HG03025 (cell line): ENCODE measurements around the gene KCNK6.

Experiments used
- ATAC-seq: cut with Tn5 transposase; IDR thresholded peaks from one replicate; pipeline ENCODE4 v1.9.1; 2021; ENCODE audit warnings: mild to moderate bottlenecking, moderate library complexity; ENCODE audit not compliant: unreplicated experiment, low FRiP score

KCNK6 gene

DNA sequence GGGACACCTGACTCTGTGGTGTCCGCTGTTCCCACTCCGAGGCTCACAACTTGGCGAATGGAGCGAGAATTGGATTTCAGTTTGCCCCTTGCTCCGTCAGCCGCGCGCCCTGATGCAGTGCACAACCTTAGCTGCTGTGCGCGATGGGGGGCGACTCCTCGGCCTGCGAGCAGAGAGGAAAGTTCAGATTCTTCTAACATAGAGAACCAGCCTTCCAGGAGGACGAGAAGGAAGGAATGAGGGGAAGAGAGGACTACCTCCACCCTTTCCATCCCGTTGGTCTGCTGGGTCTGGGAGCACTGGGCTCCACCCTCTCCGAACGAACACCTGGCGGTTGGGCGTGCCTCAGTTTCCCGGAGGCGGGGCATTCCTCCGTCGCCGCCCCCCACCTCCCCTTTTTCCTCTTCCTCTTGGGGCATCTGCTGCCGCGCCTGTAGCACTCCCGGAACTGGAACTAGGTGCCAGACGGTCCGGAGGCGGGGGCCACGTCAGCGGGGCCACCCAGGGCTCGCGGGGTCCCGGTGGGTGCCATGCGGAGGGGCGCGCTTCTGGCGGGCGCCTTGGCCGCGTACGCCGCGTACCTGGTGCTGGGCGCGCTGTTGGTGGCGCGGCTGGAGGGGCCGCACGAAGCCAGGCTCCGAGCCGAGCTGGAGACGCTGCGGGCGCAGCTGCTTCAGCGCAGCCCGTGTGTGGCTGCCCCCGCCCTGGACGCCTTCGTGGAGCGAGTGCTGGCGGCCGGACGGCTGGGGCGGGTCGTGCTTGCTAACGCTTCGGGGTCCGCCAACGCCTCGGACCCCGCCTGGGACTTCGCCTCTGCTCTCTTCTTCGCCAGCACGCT lies at the start of gene KCNK6:
Gene KCNK6, plus strand, starts transcription at position 425 of the 838 bp plus-strand sequence. Its CDS starts 106 bp downstream, at position 531.
- ATAC-seq, result no peak

DNA sequence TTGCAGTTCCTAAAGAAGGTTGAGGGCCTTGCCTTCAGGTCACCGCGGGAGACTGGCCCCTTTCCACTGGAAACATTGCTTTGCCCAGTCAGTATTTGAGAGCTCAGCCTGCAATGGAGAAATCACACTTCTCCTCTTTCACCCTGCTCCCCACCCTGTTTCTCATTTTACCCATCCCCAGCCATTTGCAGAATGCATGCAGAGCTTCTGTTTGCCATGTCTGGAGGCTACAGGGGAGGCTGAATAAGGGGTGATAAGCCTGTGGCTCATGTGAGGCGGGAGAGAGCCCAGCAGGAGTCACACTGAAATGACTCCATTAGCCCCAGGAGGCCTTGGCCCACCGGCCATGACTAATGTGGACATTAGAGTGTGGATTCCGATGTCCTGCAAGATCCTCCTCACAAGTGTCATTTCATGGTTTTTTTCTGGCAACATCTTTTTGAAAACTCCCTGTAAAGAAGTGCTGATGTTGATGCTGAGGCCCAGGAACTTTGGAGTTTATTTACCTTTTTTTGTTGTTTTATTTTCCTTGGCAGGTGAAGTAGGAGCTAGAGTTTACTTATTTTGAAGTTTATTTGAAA lies 49.0 kb upstream of the KCNK6 start:
- no peak for ATAC-seq

DNA sequence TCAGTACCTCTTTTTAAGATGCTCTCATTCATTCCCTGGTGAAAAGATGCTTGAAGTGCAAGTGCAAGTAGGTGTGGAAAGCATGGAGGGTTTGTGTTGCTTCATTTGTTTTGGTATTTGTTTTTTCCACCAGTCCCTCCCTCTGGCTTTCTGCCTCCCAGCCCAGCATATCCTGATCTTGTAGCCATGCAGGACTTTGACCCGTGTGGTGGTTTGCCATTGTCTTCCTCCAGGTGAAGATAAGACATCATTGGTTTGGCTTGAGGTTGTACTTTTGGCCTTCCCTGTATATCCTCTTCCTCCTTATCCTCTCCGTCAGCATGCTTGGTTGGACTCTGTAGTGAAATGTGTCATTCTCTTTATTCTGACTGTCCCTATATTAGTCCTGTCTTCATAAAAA lies 46.1 kb upstream of the KCNK6 start:
- ATAC-seq, result no peak

DNA sequence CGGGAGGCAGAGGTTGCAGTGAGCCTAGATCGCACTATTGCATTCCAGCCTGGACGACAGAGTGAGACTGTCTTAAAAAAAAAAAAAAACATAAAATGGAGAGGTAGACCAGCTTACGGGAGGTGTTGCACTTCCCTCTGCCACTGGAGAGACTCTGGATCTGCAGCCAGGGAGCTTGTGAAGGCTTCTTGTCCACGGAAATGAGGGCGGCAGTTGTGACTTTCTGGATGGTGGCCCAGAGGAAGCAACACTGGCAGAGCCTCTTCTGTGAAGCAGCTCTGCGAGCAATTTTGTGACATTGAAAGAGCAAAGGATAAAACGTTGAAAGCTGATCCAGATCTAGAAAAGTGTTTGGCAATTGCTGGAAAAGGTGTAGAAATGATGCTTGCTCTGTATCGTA lies 44.9 kb upstream of the KCNK6 start:
- no peak for ATAC-seq

DNA sequence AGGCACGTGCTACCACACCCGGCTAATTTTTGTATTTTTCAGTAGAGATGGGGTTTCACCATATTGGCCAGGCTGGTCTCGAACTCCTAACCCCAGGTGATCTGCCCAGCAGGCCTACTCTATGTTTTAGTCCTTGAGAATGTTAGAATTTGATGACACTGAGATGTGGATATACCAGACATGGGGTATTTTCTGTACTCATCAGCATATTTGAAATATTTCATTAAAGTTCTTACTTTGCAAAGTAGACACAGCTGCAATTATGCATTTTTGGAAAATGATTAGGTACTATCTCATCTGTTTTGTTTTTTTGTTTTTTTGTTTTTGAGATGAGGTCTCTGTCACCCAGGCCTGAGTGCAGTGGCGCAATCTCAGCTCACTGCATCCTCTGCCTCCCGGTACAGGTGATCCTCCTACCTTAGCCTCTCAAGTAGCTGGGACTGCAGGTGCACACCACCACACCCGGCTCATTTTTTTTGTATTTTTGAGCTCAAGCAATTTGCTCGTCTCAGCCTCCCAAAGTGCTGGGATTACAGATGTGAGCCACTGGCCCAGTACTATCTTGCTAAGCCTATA lies 42.6 kb upstream of the KCNK6 start:
- ATAC-seq, result no peak

DNA sequence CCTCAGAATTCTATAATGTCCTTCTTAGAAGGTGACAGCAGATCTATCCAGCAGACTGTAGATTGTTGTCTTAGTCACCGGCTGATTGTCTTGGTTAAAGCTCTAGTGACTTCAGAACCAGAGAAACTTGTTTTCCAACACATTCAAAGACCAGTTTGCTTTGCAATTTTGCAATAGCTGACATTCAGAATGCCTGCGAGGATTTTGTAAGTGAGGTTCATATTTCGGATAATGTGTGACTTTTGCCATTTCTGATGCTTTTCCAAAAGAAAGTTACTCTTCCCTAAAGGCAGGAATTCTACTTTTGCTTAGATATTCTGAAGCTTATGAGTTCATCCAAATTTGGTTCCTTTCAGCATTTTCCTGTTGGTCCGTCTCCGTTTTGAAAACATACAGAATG lies 42.1 kb upstream of the KCNK6 start:
- ATAC-seq, result no peak

DNA sequence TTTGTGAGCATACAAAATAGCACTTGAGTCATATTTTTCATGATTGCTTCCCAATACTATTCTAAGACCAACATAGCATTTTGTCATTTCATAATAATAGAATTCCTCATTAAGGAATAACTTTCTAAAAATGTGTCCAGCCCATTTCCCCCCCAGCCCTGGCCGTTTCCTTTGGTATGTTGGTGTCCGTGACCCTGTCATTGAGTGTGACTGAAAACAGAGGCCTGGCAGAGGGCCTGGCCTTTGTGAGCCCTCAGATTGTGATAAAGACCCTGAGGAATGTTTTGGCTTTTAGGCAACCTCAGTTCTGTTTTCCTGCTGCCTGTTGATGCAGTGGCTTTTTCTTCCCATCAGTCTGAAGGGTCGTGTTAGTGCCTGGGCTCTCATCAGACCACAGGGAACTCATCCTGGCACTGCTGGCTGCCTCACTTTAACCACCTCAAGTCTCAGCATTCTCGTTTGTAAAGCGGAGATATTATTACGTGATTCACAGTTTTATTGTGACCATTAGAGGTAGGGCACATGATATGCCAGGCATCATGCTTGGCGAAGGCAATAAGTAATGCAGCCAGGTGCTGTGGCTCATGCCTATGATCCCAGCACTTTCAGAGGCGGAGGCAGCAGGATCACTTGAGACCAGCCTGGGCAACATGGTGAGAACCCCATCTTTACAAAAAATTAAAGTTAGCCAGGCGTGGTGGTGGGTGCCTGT lies 41.5 kb upstream of the KCNK6 start:
- no peak for ATAC-seq

DNA sequence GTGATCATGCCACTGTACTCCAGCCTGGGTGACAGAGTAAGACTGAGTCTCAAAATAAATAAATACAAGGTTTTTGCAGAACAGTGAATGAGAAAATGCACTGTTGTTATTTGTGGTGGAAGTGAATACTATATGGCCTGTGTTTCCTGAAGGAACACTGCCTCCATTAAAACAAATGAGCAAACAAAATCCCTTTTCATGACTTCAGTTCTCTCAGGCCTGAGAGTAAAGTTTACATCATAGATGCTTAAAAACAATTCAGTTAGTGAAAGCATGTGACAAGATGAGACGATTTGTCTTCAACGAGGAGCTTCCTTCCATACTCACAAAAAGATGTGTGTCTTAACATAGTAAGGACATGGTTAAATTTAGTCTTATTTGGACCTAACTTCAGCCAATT lies 40.9 kb upstream of the KCNK6 start:
- ATAC-seq, result no peak

DNA sequence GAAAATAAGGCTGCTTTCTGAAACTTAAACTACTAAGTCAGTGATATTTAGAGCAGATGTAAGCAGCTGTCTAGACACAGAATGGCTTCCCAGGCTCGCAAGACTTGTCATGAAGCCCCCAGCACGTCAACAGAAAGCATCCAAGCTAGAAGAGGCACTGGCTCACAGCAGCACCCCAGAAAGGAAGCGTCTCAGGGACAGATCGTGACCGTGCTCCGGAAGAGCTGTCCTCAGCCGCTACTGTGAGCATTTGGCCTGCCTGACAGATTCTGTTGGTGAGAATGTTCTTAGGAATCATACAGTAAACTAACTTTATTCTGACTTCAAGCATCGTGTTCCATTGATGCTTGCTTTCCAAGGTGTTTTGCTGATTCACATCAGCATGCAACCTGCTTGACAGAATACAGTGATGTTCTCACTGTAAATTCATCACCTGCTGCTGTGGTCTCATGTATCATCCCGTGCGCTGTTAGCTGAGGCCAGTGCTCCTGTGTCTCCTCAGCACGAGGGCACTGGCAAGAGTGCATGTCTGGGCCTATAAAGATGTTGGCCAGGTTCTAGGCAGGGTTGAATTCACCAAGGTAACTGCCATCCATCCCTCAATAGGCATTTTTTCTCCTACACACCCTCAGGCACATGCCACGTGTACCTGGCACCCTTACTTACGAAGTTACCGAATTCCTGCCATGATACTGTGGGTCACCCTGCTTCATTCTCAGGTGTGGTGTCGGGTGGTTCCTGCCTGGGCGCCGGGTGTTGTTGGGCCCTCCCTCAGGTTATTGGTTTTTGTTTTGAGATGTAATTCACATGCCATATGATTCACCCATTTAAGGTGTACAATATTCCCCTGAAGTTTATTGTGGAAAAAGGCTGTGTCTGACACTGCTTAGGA lies 39.4 kb upstream of the KCNK6 start:
- ATAC-seq, result no peak

DNA sequence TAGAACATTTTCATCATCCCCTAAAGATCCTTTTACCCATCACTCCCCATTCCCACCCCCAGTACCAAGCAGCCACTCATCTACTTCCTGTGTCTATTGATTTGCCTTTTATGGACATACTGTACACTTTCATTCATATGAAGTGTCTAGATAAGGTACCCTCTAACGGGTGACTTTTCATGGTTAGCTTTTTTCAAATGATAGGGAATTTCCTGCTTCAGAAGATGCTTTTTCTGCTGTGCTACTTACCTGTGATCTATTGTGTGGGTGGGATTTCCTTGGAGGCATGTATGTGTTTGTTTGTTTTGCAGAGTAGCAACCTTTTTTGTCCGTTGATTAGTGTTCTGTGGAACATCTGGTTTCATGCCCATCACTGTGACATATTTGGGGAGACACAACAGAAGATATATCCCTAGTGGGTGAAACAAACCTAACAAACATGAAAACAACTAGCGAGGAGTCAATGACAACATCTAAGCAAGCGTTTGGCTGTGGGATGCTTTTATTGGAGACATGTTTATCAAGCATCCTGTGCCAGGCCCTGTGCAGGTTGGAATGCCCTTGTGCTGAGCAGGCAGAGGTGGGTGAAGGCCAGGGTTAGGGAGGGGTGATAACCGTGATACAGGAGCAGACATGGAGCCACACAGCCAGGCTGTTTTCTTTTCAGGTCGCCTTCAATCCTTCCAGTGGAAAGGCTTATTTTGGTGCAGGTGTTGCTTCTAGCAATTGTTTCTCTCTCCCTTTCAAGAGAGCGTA lies 37.7 kb upstream of the KCNK6 start:
- ATAC-seq, result no peak

DNA sequence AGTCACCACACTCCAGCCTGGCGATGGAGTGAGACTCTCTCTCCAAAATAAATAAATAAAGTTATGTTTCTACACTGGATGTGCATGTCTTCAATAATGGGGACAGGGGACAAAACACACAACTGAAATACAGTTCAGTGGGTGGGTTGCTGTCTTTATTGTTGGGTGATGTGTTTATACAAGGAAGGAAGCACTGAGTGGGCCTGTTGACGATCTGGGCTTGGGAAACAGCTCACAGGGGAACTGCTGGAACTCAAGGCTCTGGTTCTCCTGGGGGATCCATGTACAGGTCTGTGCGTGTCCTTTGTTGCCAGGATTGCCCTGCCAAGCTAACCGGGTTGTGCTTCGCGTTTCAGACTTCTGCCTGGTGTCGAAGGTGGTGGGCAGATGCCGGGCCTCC lies 36.4 kb upstream of the KCNK6 start:
- no peak for ATAC-seq

DNA sequence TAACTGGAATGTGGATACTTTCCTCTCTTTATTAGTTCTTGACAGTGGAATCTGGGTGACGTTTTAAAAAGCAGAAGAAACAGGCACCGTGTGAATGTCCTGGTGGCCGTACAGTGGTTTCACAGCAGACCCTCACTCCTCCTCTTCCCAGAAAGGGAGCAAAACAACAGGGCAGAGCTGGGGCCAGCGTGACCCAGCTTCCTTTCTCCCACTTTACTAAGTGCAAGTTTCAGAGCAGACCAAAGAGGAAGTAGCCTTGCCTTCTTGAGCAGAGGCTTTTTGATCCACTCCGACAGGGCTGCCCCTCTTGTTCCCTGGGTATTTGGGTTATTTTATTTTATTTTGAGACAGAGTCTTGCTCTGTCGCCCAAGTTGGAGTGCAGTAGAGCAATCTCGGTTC lies 35.2 kb upstream of the KCNK6 start:
- ATAC-seq, result no peak

DNA sequence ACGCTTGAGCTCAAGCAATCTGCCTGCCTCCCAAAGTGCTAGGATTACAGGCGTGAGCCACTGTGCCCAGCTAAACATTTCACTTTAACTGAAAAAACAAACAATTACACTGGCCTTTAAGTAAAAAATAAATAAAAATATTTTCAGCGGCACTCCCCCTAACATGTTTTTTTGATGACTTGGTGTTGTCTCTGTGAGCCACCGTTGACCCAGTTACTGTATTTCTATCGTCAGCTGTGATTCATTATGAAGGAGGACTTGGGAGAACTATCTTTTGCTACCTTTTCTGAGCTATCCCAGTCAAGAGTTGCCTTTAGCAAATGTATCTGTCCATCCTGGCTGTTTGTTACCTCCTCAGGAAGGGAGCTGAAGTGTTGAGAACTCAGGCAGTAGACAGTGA lies 34.1 kb upstream of the KCNK6 start:
- no peak for ATAC-seq

DNA sequence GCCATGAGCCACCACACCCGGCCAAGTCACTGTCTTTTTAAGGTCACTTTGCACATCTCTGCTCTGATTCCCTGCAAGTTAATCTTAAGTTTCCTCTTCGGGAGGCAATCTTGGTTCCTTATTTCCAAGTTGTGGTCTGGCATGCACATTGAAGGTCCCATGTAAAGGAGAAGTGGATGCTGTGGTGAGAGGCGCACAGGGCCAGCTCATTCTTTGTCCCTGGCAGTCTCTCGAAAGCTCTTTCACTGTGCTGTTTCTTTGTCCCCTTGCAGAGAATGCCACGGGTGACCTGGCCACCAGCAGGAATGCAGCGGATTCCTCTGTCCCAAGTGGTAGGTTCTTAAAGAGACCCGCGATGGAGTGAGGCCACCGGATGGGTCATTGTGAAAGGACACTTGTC lies 32.0 kb upstream of the KCNK6 start:
- no peak for ATAC-seq

DNA sequence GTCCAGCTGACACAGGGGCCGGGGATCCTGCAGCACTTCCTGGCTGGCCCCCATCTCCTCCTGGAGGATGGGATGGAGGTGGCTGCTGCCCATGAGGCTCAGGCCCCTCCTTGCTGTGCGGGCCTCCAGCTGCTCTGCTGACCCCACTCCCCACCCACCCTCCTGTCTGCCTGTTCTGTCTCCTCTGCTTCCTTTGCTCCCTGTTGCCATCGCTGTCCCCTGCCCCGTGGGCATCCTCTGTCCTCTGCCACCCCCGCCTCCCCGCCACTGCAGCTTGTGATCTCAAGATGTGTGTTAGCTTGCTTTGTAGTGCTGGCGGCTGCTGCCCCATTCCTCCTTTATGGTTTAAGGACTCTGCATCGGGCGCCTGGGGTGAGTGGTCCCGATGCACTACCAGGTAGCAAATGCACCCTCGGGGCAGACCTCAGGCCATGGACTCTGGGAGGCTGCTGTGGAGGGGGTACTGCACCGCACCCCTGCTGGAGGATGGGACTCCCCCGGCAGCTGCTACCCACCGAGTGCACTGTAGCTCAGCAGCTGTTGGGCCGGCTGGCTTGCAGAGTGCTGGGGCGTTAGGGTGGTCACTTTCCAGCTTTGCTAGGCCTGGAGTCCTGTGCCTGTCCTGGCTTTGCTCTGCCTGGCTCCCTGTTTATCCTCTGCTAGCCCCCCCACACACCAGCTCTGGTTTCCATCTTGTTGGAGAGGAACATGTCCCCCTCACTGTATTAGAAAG lies 31.4 kb upstream of the KCNK6 start:
- no peak for ATAC-seq

DNA sequence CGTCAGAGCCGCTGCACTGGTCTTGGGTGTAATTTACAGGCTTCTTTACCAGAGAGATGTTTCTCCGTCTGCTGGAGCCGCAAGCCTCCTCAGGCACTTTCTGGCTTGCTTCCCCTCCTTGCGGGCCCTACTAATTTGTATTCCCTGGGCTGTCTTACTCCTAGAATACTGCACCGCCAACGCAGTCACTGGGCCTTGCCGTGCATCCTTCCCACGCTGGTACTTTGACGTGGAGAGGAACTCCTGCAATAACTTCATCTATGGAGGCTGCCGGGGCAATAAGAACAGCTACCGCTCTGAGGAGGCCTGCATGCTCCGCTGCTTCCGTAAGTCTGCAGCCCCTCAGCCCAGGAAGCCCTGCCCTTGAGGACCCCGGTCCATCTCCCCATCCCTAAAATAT lies 29.7 kb upstream of the KCNK6 start:
- ATAC-seq, result no peak

DNA sequence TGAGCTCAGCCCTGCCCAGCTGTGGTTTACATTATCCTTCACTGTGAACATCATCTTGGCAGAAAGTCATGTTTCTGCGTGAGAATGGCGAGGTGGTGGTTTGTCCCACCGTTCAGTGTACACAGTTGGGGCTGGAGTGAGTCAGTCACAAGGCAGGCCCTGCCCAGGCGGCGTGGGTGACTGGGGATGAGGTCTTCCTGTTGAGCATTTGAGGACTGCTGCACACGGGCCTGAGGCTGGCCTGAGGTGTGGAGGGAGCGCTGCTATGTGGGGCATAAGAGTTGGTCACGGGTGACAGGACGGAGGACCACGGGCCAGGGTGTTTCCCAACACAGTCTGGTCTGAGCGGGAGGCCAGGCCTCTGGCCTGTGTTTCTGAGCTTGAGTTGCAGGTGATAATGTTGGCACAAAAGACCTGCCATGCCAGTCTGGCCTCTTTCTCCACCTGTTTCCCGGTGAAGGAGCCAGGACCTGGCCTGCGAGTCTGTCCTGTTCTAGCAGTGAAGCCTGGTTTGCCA lies 29.0 kb upstream of the KCNK6 start:
- ATAC-seq, result no peak

DNA sequence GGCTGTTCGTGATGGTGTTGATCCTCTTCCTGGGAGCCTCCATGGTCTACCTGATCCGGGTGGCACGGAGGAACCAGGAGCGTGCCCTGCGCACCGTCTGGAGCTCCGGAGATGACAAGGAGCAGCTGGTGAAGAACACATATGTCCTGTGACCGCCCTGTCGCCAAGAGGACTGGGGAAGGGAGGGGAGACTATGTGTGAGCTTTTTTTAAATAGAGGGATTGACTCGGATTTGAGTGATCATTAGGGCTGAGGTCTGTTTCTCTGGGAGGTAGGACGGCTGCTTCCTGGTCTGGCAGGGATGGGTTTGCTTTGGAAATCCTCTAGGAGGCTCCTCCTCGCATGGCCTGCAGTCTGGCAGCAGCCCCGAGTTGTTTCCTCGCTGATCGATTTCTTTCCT lies 27.8 kb upstream of the KCNK6 start:
- ATAC-seq, result no peak

DNA sequence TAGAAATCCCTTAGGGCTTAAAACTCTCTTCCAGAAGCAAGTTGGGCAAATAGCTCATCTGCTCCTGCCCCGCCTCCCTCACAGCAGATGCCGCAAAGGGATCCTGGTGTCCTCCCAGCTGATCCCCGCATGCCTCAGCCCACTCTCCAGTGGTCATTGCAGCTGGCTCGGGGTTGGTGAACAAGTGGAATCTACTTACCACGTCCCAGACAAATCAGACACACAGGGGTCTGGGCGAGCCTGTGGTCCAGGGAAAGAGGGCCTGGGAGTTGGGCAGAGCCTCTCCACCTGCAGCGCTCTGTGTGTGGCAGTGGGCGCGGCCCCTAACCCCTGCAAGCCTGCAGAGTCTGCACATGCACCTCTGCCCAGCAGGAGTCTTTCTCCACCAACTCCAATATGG lies 26.4 kb upstream of the KCNK6 start:
- ATAC-seq, result no peak
